Measurements from ENCODE around the gene VAV2. TPM values are rescaled to one million over a fixed set of nuclear protein-coding genes. Genes with fewer than 3 reads are reported as not detected.

VAV2 gene
- total RNA-seq, 3 donors from 2014 or later, result 5.3 to 9.5 (median 8.8) TPM

DNA sequence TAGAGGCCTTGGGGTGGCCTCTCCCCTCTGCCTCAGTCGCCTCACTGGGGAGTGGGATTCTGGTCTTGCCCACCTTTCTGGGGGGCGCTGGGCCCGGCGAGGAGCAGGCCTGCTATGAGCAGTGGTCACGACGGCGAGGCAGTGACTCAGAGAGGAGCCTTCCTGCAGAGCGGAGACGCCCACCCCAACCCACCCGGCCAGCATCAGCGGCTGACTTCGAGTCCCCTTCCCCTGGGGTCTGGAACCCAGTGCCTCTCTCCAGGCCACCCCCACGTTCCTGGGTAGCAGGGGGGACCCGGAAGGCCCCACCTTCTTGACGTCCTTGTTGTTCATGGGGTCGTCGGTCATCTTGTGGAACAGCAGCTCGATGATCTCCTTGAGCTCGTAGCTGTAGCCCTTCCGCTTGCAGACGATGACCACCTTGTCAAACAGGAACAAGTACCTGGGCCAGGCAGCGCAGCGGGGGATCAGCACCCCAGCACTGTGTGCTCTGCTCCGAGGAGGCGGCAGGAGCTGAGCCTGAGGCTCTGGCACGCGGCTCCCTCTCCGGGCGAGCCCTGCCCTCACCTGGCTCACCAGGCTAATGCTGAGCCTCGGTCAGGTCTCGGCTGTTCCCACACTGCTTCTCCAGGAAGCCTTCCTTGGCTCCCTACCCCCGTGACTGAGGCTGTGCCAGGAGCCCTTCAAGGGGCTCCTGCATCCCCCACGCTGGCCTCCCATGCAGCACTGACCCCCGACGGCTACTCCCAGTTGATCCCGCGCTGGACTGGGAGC, 203.9 kb downstream of the VAV2 start:
- H3K27me3 ChIP-seq, result no peaks in the 10 kb centered on the region
- no peaks in the 10 kb centered on the region for H3K4me1 ChIP-seq
- TF ChIP-seq, protein P1, sequence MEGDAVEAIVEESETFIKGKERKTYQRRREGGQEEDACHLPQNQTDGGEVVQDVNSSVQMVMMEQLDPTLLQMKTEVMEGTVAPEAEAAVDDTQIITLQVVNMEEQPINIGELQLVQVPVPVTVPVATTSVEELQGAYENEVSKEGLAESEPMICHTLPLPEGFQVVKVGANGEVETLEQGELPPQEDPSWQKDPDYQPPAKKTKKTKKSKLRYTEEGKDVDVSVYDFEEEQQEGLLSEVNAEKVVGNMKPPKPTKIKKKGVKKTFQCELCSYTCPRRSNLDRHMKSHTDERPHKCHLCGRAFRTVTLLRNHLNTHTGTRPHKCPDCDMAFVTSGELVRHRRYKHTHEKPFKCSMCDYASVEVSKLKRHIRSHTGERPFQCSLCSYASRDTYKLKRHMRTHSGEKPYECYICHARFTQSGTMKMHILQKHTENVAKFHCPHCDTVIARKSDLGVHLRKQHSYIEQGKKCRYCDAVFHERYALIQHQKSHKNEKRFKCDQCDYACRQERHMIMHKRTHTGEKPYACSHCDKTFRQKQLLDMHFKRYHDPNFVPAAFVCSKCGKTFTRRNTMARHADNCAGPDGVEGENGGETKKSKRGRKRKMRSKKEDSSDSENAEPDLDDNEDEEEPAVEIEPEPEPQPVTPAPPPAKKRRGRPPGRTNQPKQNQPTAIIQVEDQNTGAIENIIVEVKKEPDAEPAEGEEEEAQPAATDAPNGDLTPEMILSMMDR (IDR thresholded peaks at IDR 0.05), result no peak
- TF ChIP-seq POLR2AphosphoS5 (IDR thresholded peaks at IDR 0.05), result no peak
- no peak for TF ChIP-seq POLR2A (IDR thresholded peaks at IDR 0.05)
- no peaks in the 10 kb centered on the region for H3K9me3 ChIP-seq
- no peak for DNase-seq (ENCODE audit: low spot score in 2 of 2)
- no peaks in the 10 kb centered on the region for H3K36me3 ChIP-seq
- H3K27ac ChIP-seq, result peak overlapping the region; percentile 67 to 74
- intact Hi-C loops (cut with DNase I; ENCODE audit: low total_unique reads), result no loop called here
- H3K4me3 ChIP-seq, result peak overlapping the region in 1 of 3 donors; percentile 19

DNA sequence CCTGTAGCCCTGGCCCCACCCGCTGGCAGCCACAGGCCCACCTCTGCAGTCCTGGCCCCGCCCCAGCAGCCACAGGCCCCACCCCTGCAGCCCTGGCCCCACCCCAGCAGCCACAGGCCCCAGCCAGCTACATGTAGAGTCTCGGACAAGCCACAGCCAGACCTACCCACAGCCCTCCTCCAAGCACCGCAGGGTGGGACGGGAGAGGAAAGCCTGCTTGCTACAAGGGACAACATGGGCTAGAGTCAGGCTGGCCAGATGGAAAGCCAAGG, 204.4 kb downstream of the VAV2 start:
- H3K4me3 ChIP-seq, result no peak overlapping the region
- intact Hi-C loops (cut with DNase I; ENCODE audit: low total_unique reads), result no loop called here
- no peaks in the 10 kb centered on the region for H3K36me3 ChIP-seq
- H3K27ac ChIP-seq, result no peak overlapping the region
- TF ChIP-seq POLR2A (IDR thresholded peaks at IDR 0.05), result no peak
- no peak for TF ChIP-seq POLR2AphosphoS5 (IDR thresholded peaks at IDR 0.05)
- TF ChIP-seq, protein P1 (IDR thresholded peaks at IDR 0.05), result no peak
- H3K27me3 ChIP-seq, result no peaks in the 10 kb centered on the region
- DNase-seq (ENCODE audit: low spot score in 2 of 2), result no peak
- H3K4me1 ChIP-seq, result no peaks in the 10 kb centered on the region
- H3K9me3 ChIP-seq, result no peaks in the 10 kb centered on the region

DNA sequence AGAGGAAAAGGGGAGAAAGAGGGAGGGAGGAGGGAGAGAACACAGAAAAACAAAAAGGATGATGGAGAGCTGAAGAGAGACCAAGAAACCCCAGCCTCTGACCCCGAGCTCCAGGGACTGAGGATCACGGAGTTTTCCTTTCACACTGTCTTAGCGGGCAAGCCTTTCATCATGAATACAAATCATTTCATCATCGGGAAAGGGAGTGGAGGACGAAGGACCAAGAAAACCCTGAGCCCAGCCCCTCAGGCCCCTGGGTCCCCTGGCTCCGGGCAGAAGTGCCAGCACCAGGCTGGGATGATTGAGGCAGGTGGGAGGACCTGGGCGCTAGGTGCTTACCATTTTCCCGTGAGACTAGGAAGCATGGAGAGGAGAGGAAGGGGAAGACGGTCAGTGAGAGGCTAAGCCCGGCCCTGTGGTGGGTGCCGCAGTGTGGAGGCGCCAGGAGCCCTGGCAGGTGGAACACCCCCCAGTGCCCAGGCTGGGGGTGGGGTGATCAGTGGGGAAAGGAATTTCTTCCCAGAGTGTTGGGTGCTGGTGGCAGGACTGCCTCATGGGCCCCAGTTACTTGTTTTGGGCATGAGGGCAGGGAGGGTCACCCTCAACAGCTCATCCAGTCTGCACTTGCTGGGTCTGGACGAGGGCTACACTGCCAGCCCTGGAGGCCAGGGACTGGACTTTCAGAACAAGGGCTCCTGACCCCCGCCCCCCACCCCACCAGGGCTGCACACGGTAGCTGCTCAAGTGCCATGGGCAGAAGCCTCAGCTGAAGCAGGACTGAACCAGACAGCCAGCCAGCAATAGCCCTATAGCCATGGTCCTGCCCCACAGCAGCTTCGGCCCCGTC, 205.0 kb downstream of the VAV2 start:
- Histone ChIP-seq H3K4me1 (no peaks in the 10 kb centered on the region), H3K36me3 (no peaks in the 10 kb centered on the region), H3K4me3 (no peak overlapping the region), H3K27me3 (no peaks in the 10 kb centered on the region), H3K9me3 (no peaks in the 10 kb centered on the region), H3K27ac (no peak overlapping the region)
- DNase-seq (ENCODE audit: low spot score in 2 of 2), result no peak
- intact Hi-C loops (cut with DNase I; ENCODE audit: low total_unique reads), result no loop called here
- TF ChIP-seq, protein P1 (IDR thresholded peaks at IDR 0.05), result no peak
- TF ChIP-seq POLR2A (IDR thresholded peaks at IDR 0.05), result no peak
- TF ChIP-seq POLR2AphosphoS5 (IDR thresholded peaks at IDR 0.05), result no peak

DNA sequence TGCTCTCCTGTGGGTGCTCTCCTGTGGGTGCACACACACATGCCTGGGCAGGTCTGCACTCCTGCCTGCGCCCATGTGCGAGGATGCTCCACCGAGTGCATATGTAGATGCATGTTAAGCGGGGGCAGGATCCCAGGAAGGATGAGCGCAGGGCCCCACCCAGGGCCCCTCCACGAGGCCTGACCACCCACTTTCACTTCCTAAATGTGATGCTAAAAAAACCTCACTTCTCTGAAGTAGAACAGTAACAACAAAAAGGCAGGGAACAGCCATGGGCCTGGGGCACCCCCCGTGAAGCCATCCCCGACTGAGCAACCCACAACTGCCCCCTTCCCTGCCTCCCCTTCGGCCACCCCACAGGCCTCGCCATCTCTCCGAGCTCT, 205.8 kb downstream of the VAV2 start:
- intact Hi-C loops (cut with DNase I; ENCODE audit: low total_unique reads), result no loop called here
- no peaks in the 10 kb centered on the region for H3K27me3 ChIP-seq

More for the DNA sequence above, 205.8 kb downstream of the VAV2 start:
- no peak for DNase-seq (ENCODE audit: low spot score in 2 of 2)
- TF ChIP-seq POLR2AphosphoS5 (IDR thresholded peaks at IDR 0.05) (no peak), POLR2A (IDR thresholded peaks at IDR 0.05) (no peak)
- TF ChIP-seq, protein P1 (IDR thresholded peaks at IDR 0.05), result no peak
- H3K27ac ChIP-seq, result no peak overlapping the region
- no peaks in the 10 kb centered on the region for H3K9me3 ChIP-seq
- H3K4me1 ChIP-seq, result no peaks in the 10 kb centered on the region
- no peak overlapping the region for H3K4me3 ChIP-seq
- H3K36me3 ChIP-seq, result no peaks in the 10 kb centered on the region

Measured in breast epithelium (tissue), 4 donors.